WERI-Rb-1 (cell line): ENCODE measurements around the gene CFAP54.

Experiments
- DNase-seq: peaks from one replicate; pipeline ENCODE4 v3.0.0-alpha.2; 2020
- H3K27ac ChIP-seq: fragments of 250-450 bp; sonication (Bioruptor Pico); 2 replicates; pipeline ENCODE4 v1.5.1; 2020; ENCODE audit warnings: mild to moderate bottlenecking, moderate library complexity
- H3K27me3 ChIP-seq: fragments of 250-450 bp; sonication (Bioruptor Pico); 2 replicates; pipeline ENCODE4 v1.5.1; 2021; ENCODE audit warnings: mild to moderate bottlenecking, low read depth, moderate library complexity; ENCODE audit not compliant: insufficient read depth, severe bottlenecking
- H3K36me3 ChIP-seq: fragments of 250-450 bp; sonication (Bioruptor Pico); 2 replicates; pipeline ENCODE4 v1.5.1; 2020; ENCODE audit warnings: mild to moderate bottlenecking, moderate library complexity
- H3K4me3 ChIP-seq: 2 replicates; pipeline ENCODE4 v1.5.1; 2011; ENCODE audit warnings: low read depth, mild to moderate bottlenecking, control low read depth, low read length
- H3K9me3 ChIP-seq: fragments of 250-450 bp; sonication (Bioruptor Pico); 2 replicates; pipeline ENCODE4 v1.5.1; 2021; ENCODE audit warnings: mild to moderate bottlenecking, moderate library complexity; ENCODE audit not compliant: severe bottlenecking
- TF ChIP-seq, protein P1 (sequence below): IDR thresholded peaks from 2 replicates; pipeline ENCODE4 v1.5.1; 2011; ENCODE audit warnings: low read depth, mild to moderate bottlenecking, control low read depth, inconsistent platforms, low read length

CFAP54 gene

DNA sequence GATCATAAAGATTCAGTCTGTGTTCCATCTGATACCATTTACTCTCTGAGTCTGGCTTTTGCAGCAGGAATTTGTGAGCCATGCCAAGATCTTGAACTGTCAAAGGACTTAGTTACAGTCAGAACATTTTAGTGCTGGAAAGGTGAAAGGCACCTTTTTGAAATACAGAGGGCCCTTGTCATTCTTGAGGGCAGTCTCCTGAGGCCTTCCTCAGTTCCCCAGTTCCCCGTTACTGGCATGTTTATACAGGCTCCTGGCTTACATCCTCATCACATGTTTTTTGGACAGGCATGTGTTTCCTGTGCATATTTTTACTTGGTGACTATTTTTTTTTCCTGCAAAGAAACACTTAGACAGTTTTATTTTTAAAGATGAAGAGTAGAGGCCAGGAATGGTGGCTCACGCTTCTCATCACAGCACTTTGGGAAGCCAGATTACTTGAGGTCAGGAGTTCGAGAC lies 21.0 kb downstream of the CFAP54 start:
- Histone ChIP-seq H3K36me3 (no peaks in the 10 kb centered on the region), H3K27me3 (no peaks in the 10 kb centered on the region), H3K27ac (no peak overlapping the region), H3K9me3 (no peaks in the 10 kb centered on the region), H3K4me3 (no peak overlapping the region)
- TF ChIP-seq, protein P1, sequence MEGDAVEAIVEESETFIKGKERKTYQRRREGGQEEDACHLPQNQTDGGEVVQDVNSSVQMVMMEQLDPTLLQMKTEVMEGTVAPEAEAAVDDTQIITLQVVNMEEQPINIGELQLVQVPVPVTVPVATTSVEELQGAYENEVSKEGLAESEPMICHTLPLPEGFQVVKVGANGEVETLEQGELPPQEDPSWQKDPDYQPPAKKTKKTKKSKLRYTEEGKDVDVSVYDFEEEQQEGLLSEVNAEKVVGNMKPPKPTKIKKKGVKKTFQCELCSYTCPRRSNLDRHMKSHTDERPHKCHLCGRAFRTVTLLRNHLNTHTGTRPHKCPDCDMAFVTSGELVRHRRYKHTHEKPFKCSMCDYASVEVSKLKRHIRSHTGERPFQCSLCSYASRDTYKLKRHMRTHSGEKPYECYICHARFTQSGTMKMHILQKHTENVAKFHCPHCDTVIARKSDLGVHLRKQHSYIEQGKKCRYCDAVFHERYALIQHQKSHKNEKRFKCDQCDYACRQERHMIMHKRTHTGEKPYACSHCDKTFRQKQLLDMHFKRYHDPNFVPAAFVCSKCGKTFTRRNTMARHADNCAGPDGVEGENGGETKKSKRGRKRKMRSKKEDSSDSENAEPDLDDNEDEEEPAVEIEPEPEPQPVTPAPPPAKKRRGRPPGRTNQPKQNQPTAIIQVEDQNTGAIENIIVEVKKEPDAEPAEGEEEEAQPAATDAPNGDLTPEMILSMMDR = no peak
- no peak for DNase-seq

GRCh38 chr12:96513166-96513565 lies 23.8 kb downstream of the CFAP54 start:
- H3K4me3 ChIP-seq = no peak overlapping the region
- H3K27me3 ChIP-seq = no peaks in the 10 kb centered on the region
- TF ChIP-seq, protein P1 = no peak
- H3K36me3 ChIP-seq = no peaks in the 10 kb centered on the region
- no peaks in the 10 kb centered on the region for H3K9me3 ChIP-seq
- no peak for DNase-seq
- no peak overlapping the region for H3K27ac ChIP-seq

- no peak overlapping the region for H3K4me3 ChIP-seq
- no peaks in the 10 kb centered on the region for H3K9me3 ChIP-seq
- DNase-seq = no peak
- H3K27me3 ChIP-seq = no peaks in the 10 kb centered on the region
- TF ChIP-seq, protein P1 = no peak
- no peak overlapping the region for H3K27ac ChIP-seq
- no peaks in the 10 kb centered on the region for H3K36me3 ChIP-seq
Measured at GRCh38 chr12:96513681-96514080, 24.3 kb downstream of the CFAP54 start.

GRCh38 chr12:96514328-96514727 lies 25.0 kb downstream of the CFAP54 start:
- DNase-seq = no peak
- H3K27ac ChIP-seq = no peak overlapping the region
- no peaks in the 10 kb centered on the region for H3K27me3 ChIP-seq
- H3K9me3 ChIP-seq = no peaks in the 10 kb centered on the region
- H3K4me3 ChIP-seq = no peak overlapping the region
- TF ChIP-seq, protein P1 = no peak
- H3K36me3 ChIP-seq = no peaks in the 10 kb centered on the region

DNA sequence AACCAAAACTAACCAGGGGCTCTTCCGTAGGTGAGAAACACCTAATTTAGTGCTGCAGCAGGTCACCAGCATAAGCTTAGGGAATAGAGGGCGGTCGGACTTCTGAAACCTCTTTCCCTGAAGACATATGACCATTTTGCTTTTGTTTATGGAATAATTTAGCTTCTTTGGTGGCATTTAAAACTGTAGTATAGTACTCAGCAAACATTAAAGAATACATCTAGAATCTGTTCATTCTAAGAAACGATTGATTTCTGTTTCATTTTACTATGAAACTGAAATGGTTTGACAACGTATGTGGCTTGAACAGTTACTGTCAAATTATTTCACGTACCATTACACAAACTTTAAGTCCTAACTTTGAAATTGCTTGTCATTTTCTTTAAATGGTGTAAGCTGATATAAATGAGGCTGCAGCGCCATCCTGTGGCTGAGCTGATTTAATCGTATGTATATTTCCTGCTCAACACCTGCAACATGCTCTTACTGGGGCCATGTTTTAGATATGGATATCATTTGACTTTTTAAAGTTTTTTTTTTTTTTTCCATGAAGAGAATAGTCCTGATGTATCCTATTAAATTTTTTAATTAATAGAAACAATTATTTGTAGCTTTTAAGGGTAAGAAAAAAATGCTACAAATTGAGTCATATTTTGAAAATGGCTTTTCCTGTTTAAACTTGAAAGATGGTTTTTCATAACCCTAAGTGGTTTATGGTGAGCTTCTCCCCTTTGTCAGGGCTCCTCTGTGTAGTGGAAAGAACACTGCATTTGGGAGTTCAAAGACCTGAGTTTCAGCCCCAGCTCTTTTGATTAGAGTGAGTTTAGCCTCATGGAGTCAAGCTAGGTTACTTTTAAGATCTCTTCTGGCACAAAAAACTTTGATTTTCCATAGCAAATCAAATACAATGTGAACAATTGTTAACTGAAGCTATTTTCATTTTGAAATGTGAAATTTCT lies 27.4 kb downstream of the CFAP54 start:
- no peaks in the 10 kb centered on the region for H3K36me3 ChIP-seq
- TF ChIP-seq, protein P1 = peak; percentile 39
- no peaks in the 10 kb centered on the region for H3K9me3 ChIP-seq
- H3K27ac ChIP-seq = no peak overlapping the region
- H3K27me3 ChIP-seq = no peaks in the 10 kb centered on the region
- peak; percentile 60 for DNase-seq
- no peak overlapping the region for H3K4me3 ChIP-seq
